HCT116 (cell line): Measurements from ENCODE around the gene FAH. TPM values are rescaled to one million over a fixed set of nuclear protein-coding genes. Genes with fewer than 3 reads are reported as not detected.

Experiments used
- ATAC-seq: fragments of 200-7000 bp; cut with Tn5 transposase; 2 replicates; pipeline ENCODE4 v1.9.1; 2020; ENCODE audit warnings: mild to moderate bottlenecking, moderate library complexity
- BruUV-seq: library from RNA; stranded (reverse); fragments of 400-500 nt; replicated peaks from 2 replicates; lab custom pipeline; 2021; lab: Mats Ljungman, UMichigan
- CTCF ChIA-PET: fragments of 300-600 bp; sonication (Branson Sonifier 250); formaldehyde crosslinking; loops from one replicate; lab custom pipeline; 2021; ENCODE audit warnings: antibody characterized with exemption; lab: Charles Lee
- POLR2A ChIA-PET: fragments of 300-600, 350-600 bp; sonication (Branson Sonifier 250); formaldehyde crosslinking; loops from one replicate; lab custom pipeline; 2021; ENCODE audit warnings: antibody characterized with exemption; lab: Charles Lee
- RAD21 ChIA-PET, 2 experiments: fragments of 300-600 bp; sonication (Branson Sonifier 250); formaldehyde crosslinking; loops; one replicate each; lab custom pipeline; 2023; ENCODE audit warnings: low total read pairs in 2 of 2; ENCODE audit not compliant: uncharacterized antibody in 2 of 2, unreplicated experiment in 2 of 2, low non-redundant PET in 1 of 2; lab: Charles Lee
- DNase-seq: peaks from one replicate; pipeline ENCODE4 v3.0.0-alpha.2; 2010; ENCODE audit warnings: low read depth, low spot score
- H2AFZ ChIP-seq: fragments of 200-600 bp; shearing (Covaris generic), sonication (generic); 2 replicates; pipeline ENCODE4 v1.6.1; 2017; ENCODE audit warnings: low read depth, mixed run types, mixed read lengths, antibody characterized with exemption, low read length; ENCODE audit not compliant: poor library complexity, severe bottlenecking
- H3K27ac ChIP-seq: 2 replicates; pipeline ENCODE4 v1.5.1; 2012; ENCODE audit warnings: low read depth, low read length
- H3K27me3 ChIP-seq: fragments of 200-600 bp; sonication (generic); 2 replicates; pipeline ENCODE4 v1.6.1; 2016; ENCODE audit warnings: mixed run types, low read length, mixed read lengths; ENCODE audit not compliant: insufficient read depth
- H3K36me3 ChIP-seq, 2 experiments: fragments of 200-500 bp in 1 of 2; fragments of 200-600 bp in 1 of 2; sonication (Bioruptor generic) in 1 of 2; sonication (generic) in 1 of 2; 2 replicates each; pipeline versions ENCODE4 v1.5.1 to v1.6.1; 2014 to 2016; ENCODE audit warnings: low read length in 2 of 2, inconsistent platforms in 1 of 2, mixed read lengths in 1 of 2, mixed run types in 1 of 2; ENCODE audit not compliant: insufficient read depth in 2 of 2, control insufficient read depth in 1 of 2
- H3K4me1 ChIP-seq, 2 experiments: fragments of 200-600 bp in 1 of 2; sonication (generic) in 1 of 2; 2 replicates each; pipeline versions ENCODE4 v1.5.1 to v1.6.1; 2012 to 2017; ENCODE audit warnings: low read length in 2 of 2, inconsistent platforms in 1 of 2, mild to moderate bottlenecking in 1 of 2, mixed read lengths in 1 of 2, mixed run types in 1 of 2, moderate library complexity in 1 of 2; ENCODE audit not compliant: insufficient read depth in 2 of 2, control insufficient read depth in 1 of 2
- H3K4me2 ChIP-seq: fragments of 200-600 bp; sonication (generic); 2 replicates; pipeline ENCODE4 v1.6.1; 2017; ENCODE audit warnings: mixed run types, low read length, mixed read lengths
- H3K4me3 ChIP-seq, 2 experiments: fragments of 200-600 bp in 1 of 2; sonication (generic) in 1 of 2; replicated peaks in 1 of 2; 2 replicates each; pipeline ENCODE4 v1.5.1; 2011 to 2016; ENCODE audit warnings: low read length in 2 of 2, control low read depth in 1 of 2, low read depth in 1 of 2, mild to moderate bottlenecking in 1 of 2, mixed read lengths in 1 of 2, mixed run types in 1 of 2
- H3K79me2 ChIP-seq: fragments of 200-600 bp; sonication (generic); 2 replicates; pipeline ENCODE4 v1.6.1; 2017; ENCODE audit warnings: mild to moderate bottlenecking, mixed run types, low read length, moderate library complexity, mixed read lengths; ENCODE audit not compliant: insufficient read depth
- H3K9ac ChIP-seq: fragments of 200-600 bp; sonication (generic); 2 replicates; pipeline ENCODE4 v1.6.1; 2016; ENCODE audit warnings: low read length, mixed read lengths
- H3K9me2 ChIP-seq: fragments of 200-600 bp; sonication (generic), shearing (Covaris generic); 2 replicates; pipeline ENCODE4 v1.6.1; 2017; ENCODE audit warnings: mixed run types, mild to moderate bottlenecking, moderate library complexity; ENCODE audit not compliant: insufficient read depth
- H3K9me3 ChIP-seq, 2 experiments: fragments of 200-500 bp in 1 of 2; fragments of 200-600 bp in 1 of 2; sonication (Bioruptor generic) in 1 of 2; sonication (generic) in 1 of 2; 2 replicates each; pipeline ENCODE4 v1.6.1; 2014 to 2017; ENCODE audit warnings: low read length in 2 of 2, mixed read lengths in 2 of 2, inconsistent platforms in 1 of 2, low read depth in 1 of 2, mild to moderate bottlenecking in 1 of 2, mixed run types in 1 of 2, moderate library complexity in 1 of 2; ENCODE audit not compliant: control insufficient read depth in 1 of 2, insufficient read depth in 1 of 2
- H4K20me1 ChIP-seq: fragments of 200-600 bp; sonication (generic), shearing (Covaris generic); 2 replicates; pipeline ENCODE4 v1.6.1; 2017; ENCODE audit warnings: mixed run types, mild to moderate bottlenecking, moderate library complexity; ENCODE audit not compliant: insufficient read depth
- EGR1 ChIP-seq: IDR thresholded peaks from 2 replicates; pipeline ENCODE4 v1.6.1; 2012; ENCODE audit warnings: low read depth
- ELF1 ChIP-seq: IDR thresholded peaks from 2 replicates; pipeline ENCODE4 v1.6.1; 2012; ENCODE audit warnings: low read depth, borderline replicate concordance
- EZH2 ChIP-seq: fragments of 200-600 bp; sonication (generic); IDR thresholded peaks from 2 replicates; pipeline ENCODE4 v1.6.1; 2017; ENCODE audit warnings: antibody characterized with exemption, mixed run types
- FOSL1 ChIP-seq: IDR thresholded peaks from 2 replicates; pipeline ENCODE4 v1.6.1; 2012; ENCODE audit warnings: low read depth
- JUND ChIP-seq: IDR thresholded peaks from 2 replicates; pipeline ENCODE4 v1.6.1; 2012
- POLR2A ChIP-seq: IDR thresholded peaks from 2 replicates; pipeline ENCODE4 v1.7.0; 2011; ENCODE audit warnings: borderline replicate concordance; ENCODE audit not compliant: insufficient read depth, insufficient read length; ENCODE audit errors: extremely low read depth
- SIN3A ChIP-seq: IDR thresholded peaks from 2 replicates; pipeline ENCODE4 v1.6.1; 2012; ENCODE audit warnings: low read depth
- SP1 ChIP-seq: IDR thresholded peaks from 2 replicates; pipeline ENCODE4 v1.6.1; 2012; ENCODE audit warnings: low read depth
- SRF ChIP-seq: IDR thresholded peaks from 2 replicates; pipeline ENCODE4 v1.6.1; 2012; ENCODE audit warnings: low read depth
- TCF7L2 ChIP-seq: IDR thresholded peaks from 2 replicates; pipeline ENCODE4 v1.7.0; 2011; ENCODE audit warnings: borderline replicate concordance, inconsistent platforms; ENCODE audit not compliant: insufficient read depth, insufficient read length; ENCODE audit errors: extremely low read depth
- ZFX ChIP-seq: fragments of 450-650 bp; IDR thresholded peaks from 2 replicates; pipeline ENCODE4 v1.6.1; 2017
- intact Hi-C: fragments of 100-400 bp; cut with micrococcal nuclease; formaldehyde crosslinking; loops from 2 replicates; pipeline ENCODE4 v1.10.0; 2022
- total RNA-seq: library from RNA; stranded (reverse); gene quantifications from one replicate; pipeline ENCODE4 v1.2.1, GENCODE V29; 2021; ENCODE audit not compliant: unreplicated experiment
- TF ChIP-seq, protein P1 (sequence below), 3 experiments: fragments of 200-600 bp in 1 of 3; sonication (generic) in 1 of 3; IDR thresholded peaks in 2 of 3; conservative IDR thresholded peaks in 1 of 3; 2 replicates each; pipeline ENCODE4 v1.5.1; 2012 to 2017; ENCODE audit warnings: low read depth in 2 of 3, low read length in 2 of 3, antibody characterized with exemption in 1 of 3, borderline replicate concordance in 1 of 3, control low read depth in 1 of 3, mild to moderate bottlenecking in 1 of 3, mixed read lengths in 1 of 3, mixed run types in 1 of 3, moderate library complexity in 1 of 3; ENCODE audit not compliant: insufficient read depth in 1 of 3
- TF ChIP-seq, protein P2 (sequence below): IDR thresholded peaks from 2 replicates; pipeline ENCODE4 v1.6.1; 2012
- TF ChIP-seq, protein P3 (sequence below): IDR thresholded peaks from 2 replicates; pipeline ENCODE4 v1.6.1; 2011; ENCODE audit warnings: mild to moderate bottlenecking, low read length, moderate library complexity; ENCODE audit not compliant: insufficient replicate concordance; ENCODE audit errors: extremely low read depth
- TF ChIP-seq, protein P4 (sequence below): IDR thresholded peaks from 2 replicates; pipeline ENCODE4 v1.6.1; 2012; ENCODE audit warnings: low read depth

The FAH gene
- total RNA-seq, 1 experiment from 2014 or later = 20.0 TPM

DNA sequence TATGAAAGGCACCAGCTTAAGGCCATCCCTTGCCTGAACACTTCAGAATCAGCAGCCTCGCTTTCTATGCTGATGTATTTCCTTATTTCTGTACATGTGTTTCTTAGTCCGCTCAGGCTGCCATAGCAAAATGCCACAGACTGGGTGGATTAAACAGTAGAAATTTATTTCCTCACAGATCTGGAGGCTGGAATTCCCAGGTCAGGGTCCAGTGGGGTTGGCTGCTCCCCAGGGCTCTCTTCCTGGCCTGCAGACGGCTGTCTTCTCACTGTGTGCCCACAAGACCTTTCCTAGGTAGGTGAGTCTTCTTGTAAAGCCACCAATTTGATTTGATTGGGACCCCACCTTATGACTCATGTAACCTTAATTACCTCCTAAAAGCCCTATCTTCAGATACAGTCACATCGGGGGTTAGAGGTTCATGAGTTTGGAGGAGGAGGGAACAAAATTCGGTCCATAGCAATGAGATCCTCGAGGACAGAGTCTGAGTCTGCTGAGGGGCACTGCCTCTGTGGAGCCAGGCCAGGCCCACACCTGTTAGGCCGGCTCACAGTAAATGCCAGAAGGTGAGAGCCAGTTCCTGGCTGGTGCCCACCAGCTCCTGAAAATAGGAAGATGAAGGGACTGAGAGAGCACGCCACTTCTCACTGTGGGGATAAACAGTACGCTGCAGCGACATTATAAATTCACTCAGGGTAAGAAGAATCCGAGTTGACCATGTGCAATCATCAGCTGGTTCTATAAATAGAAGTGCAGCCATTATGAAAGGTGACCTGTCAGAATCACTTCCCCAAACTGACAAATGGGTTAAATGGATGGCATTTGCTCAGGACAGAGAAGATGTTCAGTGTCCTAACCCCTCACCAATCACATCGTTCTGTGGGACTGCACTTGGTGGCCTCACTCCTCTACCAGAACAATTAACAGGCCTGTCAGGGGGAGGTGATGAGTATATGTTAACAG lies 58.1 kb downstream of the FAH start:
- TF ChIP-seq ZFX = no peak
- no peak for TF ChIP-seq EZH2
- TF ChIP-seq, protein P1, sequence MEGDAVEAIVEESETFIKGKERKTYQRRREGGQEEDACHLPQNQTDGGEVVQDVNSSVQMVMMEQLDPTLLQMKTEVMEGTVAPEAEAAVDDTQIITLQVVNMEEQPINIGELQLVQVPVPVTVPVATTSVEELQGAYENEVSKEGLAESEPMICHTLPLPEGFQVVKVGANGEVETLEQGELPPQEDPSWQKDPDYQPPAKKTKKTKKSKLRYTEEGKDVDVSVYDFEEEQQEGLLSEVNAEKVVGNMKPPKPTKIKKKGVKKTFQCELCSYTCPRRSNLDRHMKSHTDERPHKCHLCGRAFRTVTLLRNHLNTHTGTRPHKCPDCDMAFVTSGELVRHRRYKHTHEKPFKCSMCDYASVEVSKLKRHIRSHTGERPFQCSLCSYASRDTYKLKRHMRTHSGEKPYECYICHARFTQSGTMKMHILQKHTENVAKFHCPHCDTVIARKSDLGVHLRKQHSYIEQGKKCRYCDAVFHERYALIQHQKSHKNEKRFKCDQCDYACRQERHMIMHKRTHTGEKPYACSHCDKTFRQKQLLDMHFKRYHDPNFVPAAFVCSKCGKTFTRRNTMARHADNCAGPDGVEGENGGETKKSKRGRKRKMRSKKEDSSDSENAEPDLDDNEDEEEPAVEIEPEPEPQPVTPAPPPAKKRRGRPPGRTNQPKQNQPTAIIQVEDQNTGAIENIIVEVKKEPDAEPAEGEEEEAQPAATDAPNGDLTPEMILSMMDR (IDR thresholded peaks at IDR 0.05 in 2 of 3, conservative IDR thresholded peaks at IDR 0.05 in 1 of 3; ENCODE audit: borderline replicate concordance in 1 of 3, insufficient read depth in 1 of 3, low read depth in 2 of 3, low read length in 2 of 3) = no peak
- no peak for TF ChIP-seq SRF
- no peak for TF ChIP-seq TCF7L2
- TF ChIP-seq JUND = no peak
- TF ChIP-seq POLR2A = no peak
- no peak for TF ChIP-seq SIN3A
- TF ChIP-seq ELF1 = no peak
- TF ChIP-seq, protein P2, sequence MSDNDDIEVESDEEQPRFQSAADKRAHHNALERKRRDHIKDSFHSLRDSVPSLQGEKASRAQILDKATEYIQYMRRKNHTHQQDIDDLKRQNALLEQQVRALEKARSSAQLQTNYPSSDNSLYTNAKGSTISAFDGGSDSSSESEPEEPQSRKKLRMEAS = no peak
- TF ChIP-seq SP1 = no peak
- TF ChIP-seq FOSL1 = no peak
- TF ChIP-seq, protein P3, sequence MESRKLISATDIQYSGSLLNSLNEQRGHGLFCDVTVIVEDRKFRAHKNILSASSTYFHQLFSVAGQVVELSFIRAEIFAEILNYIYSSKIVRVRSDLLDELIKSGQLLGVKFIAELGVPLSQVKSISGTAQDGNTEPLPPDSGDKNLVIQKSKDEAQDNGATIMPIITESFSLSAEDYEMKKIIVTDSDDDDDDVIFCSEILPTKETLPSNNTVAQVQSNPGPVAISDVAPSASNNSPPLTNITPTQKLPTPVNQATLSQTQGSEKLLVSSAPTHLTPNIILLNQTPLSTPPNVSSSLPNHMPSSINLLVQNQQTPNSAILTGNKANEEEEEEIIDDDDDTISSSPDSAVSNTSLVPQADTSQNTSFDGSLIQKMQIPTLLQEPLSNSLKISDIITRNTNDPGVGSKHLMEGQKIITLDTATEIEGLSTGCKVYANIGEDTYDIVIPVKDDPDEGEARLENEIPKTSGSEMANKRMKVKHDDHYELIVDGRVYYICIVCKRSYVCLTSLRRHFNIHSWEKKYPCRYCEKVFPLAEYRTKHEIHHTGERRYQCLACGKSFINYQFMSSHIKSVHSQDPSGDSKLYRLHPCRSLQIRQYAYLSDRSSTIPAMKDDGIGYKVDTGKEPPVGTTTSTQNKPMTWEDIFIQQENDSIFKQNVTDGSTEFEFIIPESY = no peak
- no peak for TF ChIP-seq EGR1
- TF ChIP-seq, protein P4, sequence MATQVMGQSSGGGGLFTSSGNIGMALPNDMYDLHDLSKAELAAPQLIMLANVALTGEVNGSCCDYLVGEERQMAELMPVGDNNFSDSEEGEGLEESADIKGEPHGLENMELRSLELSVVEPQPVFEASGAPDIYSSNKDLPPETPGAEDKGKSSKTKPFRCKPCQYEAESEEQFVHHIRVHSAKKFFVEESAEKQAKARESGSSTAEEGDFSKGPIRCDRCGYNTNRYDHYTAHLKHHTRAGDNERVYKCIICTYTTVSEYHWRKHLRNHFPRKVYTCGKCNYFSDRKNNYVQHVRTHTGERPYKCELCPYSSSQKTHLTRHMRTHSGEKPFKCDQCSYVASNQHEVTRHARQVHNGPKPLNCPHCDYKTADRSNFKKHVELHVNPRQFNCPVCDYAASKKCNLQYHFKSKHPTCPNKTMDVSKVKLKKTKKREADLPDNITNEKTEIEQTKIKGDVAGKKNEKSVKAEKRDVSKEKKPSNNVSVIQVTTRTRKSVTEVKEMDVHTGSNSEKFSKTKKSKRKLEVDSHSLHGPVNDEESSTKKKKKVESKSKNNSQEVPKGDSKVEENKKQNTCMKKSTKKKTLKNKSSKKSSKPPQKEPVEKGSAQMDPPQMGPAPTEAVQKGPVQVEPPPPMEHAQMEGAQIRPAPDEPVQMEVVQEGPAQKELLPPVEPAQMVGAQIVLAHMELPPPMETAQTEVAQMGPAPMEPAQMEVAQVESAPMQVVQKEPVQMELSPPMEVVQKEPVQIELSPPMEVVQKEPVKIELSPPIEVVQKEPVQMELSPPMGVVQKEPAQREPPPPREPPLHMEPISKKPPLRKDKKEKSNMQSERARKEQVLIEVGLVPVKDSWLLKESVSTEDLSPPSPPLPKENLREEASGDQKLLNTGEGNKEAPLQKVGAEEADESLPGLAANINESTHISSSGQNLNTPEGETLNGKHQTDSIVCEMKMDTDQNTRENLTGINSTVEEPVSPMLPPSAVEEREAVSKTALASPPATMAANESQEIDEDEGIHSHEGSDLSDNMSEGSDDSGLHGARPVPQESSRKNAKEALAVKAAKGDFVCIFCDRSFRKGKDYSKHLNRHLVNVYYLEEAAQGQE = no peak
- H3K4me3 ChIP-seq = no peak overlapping the region
- H2AFZ ChIP-seq = no peak overlapping the region
- H3K9ac ChIP-seq = no peak overlapping the region
- BruUV-seq = no TSS peak
- DNase-seq (no peak), ATAC-seq (no peak)
- no peaks in the 10 kb centered on the region for H4K20me1 ChIP-seq
- H3K9me3 ChIP-seq = no peaks in the 10 kb centered on the region
- no peak overlapping the region for H3K4me2 ChIP-seq
- peaks cover 16% of the 10 kb centered on the region for H3K27me3 ChIP-seq
- POLR2A ChIA-PET = no interaction called here
- no peaks in the 10 kb centered on the region for H3K36me3 ChIP-seq
- no peak overlapping the region for H3K27ac ChIP-seq
- CTCF ChIA-PET = no interaction called here
- RAD21 ChIA-PET = no interaction called here
- 0 out of 4 replicates have a peak, but pooled peaks cover 0 to 4% of the 10 kb centered on the region in 2 experiments for H3K4me1 ChIP-seq
- intact Hi-C loops = no loop called here
- no peaks in the 10 kb centered on the region for H3K79me2 ChIP-seq
- H3K9me2 ChIP-seq = no peaks in the 10 kb centered on the region
